Stimulated activated CD4-positive, alpha-beta T cell treated with anti-CD3 and anti-CD28 coated beads, Interleukin-2, amount 100 ng/mL, for 24 hours (primary cell): ENCODE data around the gene ZRANB2.

Experiments
- DNase-seq, 2 donors: peaks; one replicate each; pipeline ENCODE4 v3.0.0-alpha.2; 2020

The ZRANB2 gene

GRCh38 chr1:71026093-71026492, 54.7 kb downstream of the ZRANB2 start:
- DNase-seq, result no peak

- DNase-seq, result no peak
Observed at GRCh38 chr1:71023515-71023914, 57.3 kb downstream of the ZRANB2 start.

GRCh38 chr1:71019233-71019969, 61.4 kb downstream of the ZRANB2 start:
- DNase-seq, result no peak

- DNase-seq, result no peak
Observed at GRCh38 chr1:71018791-71019190, 62.0 kb downstream of the ZRANB2 start.

GRCh38 chr1:71015745-71016144, 65.1 kb downstream of the ZRANB2 start:
- DNase-seq, result no peak

GRCh38 chr1:71014178-71014579, 66.7 kb downstream of the ZRANB2 start:
- no peak for DNase-seq
